Heart right ventricle (tissue), 16 donors: ENCODE results near the gene PCAT7. TPM values are rescaled to one million over a fixed set of nuclear protein-coding genes. Genes with fewer than 3 reads are reported as not detected.

ENCODE experiments used
- ATAC-seq, 8 donors: fragments of 200-7000 bp; cut with Tn5 transposase; one replicate each; pipeline ENCODE4 v1.9.1; 2020; ENCODE audit warnings: mild to moderate bottlenecking in 8 of 8, moderate library complexity in 8 of 8, moderate number of reproducible peaks in 1 of 8
- DNase-seq, 2 donors: peaks; one replicate each; pipeline ENCODE4 v3.0.0-alpha.2; 2020
- H3K27ac ChIP-seq, 10 donors: fragments of 200-600 bp; sonication (generic) in 2 of 10; one replicate each; pipeline versions ENCODE4 v1.5.0 to v1.8.0; 2020 to 2022; ENCODE audit warnings: mild to moderate bottlenecking in 3 of 10
- H3K27me3 ChIP-seq, 7 donors: fragments of 200-600 bp; one replicate each; pipeline ENCODE4 v1.8.0; 2021 to 2022; ENCODE audit warnings: mild to moderate bottlenecking in 2 of 7
- H3K36me3 ChIP-seq, 9 donors: fragments of 200-600 bp; sonication (generic) in 1 of 9; one replicate each; pipeline versions ENCODE4 v1.5.0 to v1.8.0; 2020 to 2022; ENCODE audit warnings: mild to moderate bottlenecking in 2 of 9
- H3K4me1 ChIP-seq, 9 donors: fragments of 200-600 bp; sonication (generic) in 1 of 9; one replicate each; pipeline versions ENCODE4 v1.5.0 to v1.8.0; 2020 to 2022; ENCODE audit warnings: mild to moderate bottlenecking in 4 of 9
- H3K4me3 ChIP-seq, 10 donors: fragments of 200-600 bp; sonication (generic) in 2 of 10; one replicate each; pipeline versions ENCODE4 v1.5.0 to v1.8.0; 2020 to 2022; ENCODE audit warnings: mild to moderate bottlenecking in 7 of 10, moderate library complexity in 2 of 10
- H3K9me3 ChIP-seq, 11 donors: fragments of 200-600 bp in 10 of 11; sonication (generic) in 2 of 11; one replicate each; pipeline versions ENCODE4 v1.5.0 to v1.8.0; 2013 to 2022; ENCODE audit warnings: mild to moderate bottlenecking in 2 of 11, control low read depth in 1 of 11, moderate library complexity in 1 of 11
- CTCF ChIP-seq, 9 donors: fragments of 200-600 bp; sonication (generic) in 2 of 9; IDR thresholded peaks; one replicate each; pipeline versions ENCODE4 v1.5.0 to v1.8.0; 2021 to 2022; ENCODE audit warnings: antibody characterized with exemption in 9 of 9, mild to moderate bottlenecking in 5 of 9, moderate library complexity in 1 of 9
- WGBS, 2 donors: extraction: QIAGEN DNeasy Blood & Tissue Kit; methylation state at CpG; one replicate each; pipeline ENCODE4 v1.1.7; 2013; ENCODE audit warnings: inconsistent platforms in 1 of 2; 5-methylcytosine and 5-hydroxymethylcytosine counted together
- intact Hi-C, 10 donors: fragments of 100-400 bp; cut with DNase I; formaldehyde crosslinking; loops; one replicate each; pipeline versions ENCODE4 v1.11.1 to v1.14.2; 2022
- polyA plus RNA-seq, 2 donors: library from polyadenylated mRNA; stranded (reverse); fragments of 200-250 nt; gene quantifications; one replicate each; pipeline ENCODE4 v1.2.3, GENCODE V29; 2013
- total RNA-seq, 10 donors: library from RNA; stranded (reverse); fragmentation: NEBNext Ultra II Directional in 3 of 10; extraction: Animal tissue kit (Norgen Biotek cat#: 25700) in 3 of 10; gene quantifications; one replicate each; pipeline versions ENCODE4 v1.2.1 to v1.2.4, GENCODE V29; 2021 to 2023
- donor health status: Arrhythmogenic right ventricular cardiomyopathy.
- donor health status: ischemic (EF 13 %, LVEDD 7.1; RV severe dilation, severe dysfunction).
- donor health status: healthy with polysubstance abuse.
- donor health status: DM: no; HTN: yes; CAD: no.
- donor health status: DM: no; HTN: no; CAD: no.
- donor health status: ischemic (EF 25% LVEDD 6.9; RV normal size, moderate dysfunction).
- donor health status: ischemic (EF 25% LVEDD 5.7; RV mildly dilated, moderate dysfunction).
- donor health status: healthy.
- donor health status: DM: yes; HTN: yes; CAD: no.
- donor health status: Ischemic cardiomyopathy.
- donor health status: ischemic (EF 35%, LVEDD 5.7; RV mildly dilated, moderate dysfunction).
- donor health status: nonischemic (EF 11% LVEDD 7.7; RV severe dilation, severe dysfunction).
- donor health status: DM: yes; HTN: yes; CAD: no.
- donor health status: PGD.
- donor health status: ischemic (EF 29% LVEDD 5.4; RV normal size, mild dysfunction).
- donor health status: nonischemic (EF 23%, LVEDD 6.1; RV moderate dilation, normal function).

PCAT7 gene
- total and polyA plus RNA-seq, 12 donors, result 0.13 TPM; not detected in 10

- Histone ChIP-seq H3K4me1 (no peaks in the 10 kb centered on the region), H3K27ac (no peak overlapping the region), H3K36me3 (no peaks in the 10 kb centered on the region), H3K9me3 (no peaks in the 10 kb centered on the region), H3K27me3 (peaks cover 0 to 4% (median 0%) of the 10 kb centered on the region in 7 donors), H3K4me3 (no peak overlapping the region)
- intact Hi-C loops, result no loop called here
- TF ChIP-seq CTCF (IDR thresholded peaks at IDR 0.05), result no peak
- DNase-seq (no peak), ATAC-seq (no peak)
- 74 to 76% methylated on average over 2 of the region's 2 CpGs for WGBS, 2 donors
Measured at GRCh38 chr9:94511955-94512265, 43.0 kb upstream of the PCAT7 start.

GRCh38 chr9:94514722-94515121 lies 40.2 kb upstream of the PCAT7 start:
- Histone ChIP-seq H3K4me3 (no peak overlapping the region), H3K27ac (no peak overlapping the region), H3K4me1 (no peaks in the 10 kb centered on the region), H3K36me3 (no peaks in the 10 kb centered on the region), H3K27me3 (peaks cover 0 to 4% (median 0%) of the 10 kb centered on the region in 7 donors), H3K9me3 (peaks cover 0 to 11% (median 0%) of the 10 kb centered on the region in 11 donors)
- 62 to 83% methylated on average over 3 of the region's 3 CpGs for WGBS, 2 donors
- no peak for ATAC-seq
- TF ChIP-seq CTCF (IDR thresholded peaks at IDR 0.05), result no peak
- intact Hi-C loops, result no loop called here
- DNase-seq, result no peak

- H3K36me3 ChIP-seq, result no peaks in the 10 kb centered on the region
- DNase-seq, result no peak
- no peak overlapping the region for H3K27ac ChIP-seq
- H3K4me1 ChIP-seq, result no peaks in the 10 kb centered on the region
- peaks cover 0 to 4% (median 0%) of the 10 kb centered on the region in 7 donors for H3K27me3 ChIP-seq
- H3K4me3 ChIP-seq, result no peak overlapping the region
- no peak for TF ChIP-seq CTCF (IDR thresholded peaks at IDR 0.05)
- peaks cover 0 to 15% (median 0%) of the 10 kb centered on the region in 11 donors for H3K9me3 ChIP-seq
- no peak for ATAC-seq
- WGBS, 2 donors, result 86 to 94% methylated on average over 4 of the region's 4 CpGs
- intact Hi-C loops, result no loop called here
Measured at GRCh38 chr9:94517254-94517653, 37.6 kb upstream of the PCAT7 start.

GRCh38 chr9:94525396-94526035 lies 29.4 kb upstream of the PCAT7 start:
- peaks cover 0 to 12% (median 0%) of the 10 kb centered on the region in 7 donors for H3K27me3 ChIP-seq
- H3K27ac ChIP-seq, result no peak overlapping the region
- peaks cover 0 to 3% (median 0%) of the 10 kb centered on the region in 11 donors for H3K9me3 ChIP-seq
- ATAC-seq, result no peak
- 92 to 94% methylated on average over 7 of the region's 7 CpGs for WGBS, 2 donors
- no peaks in the 10 kb centered on the region for H3K36me3 ChIP-seq
- intact Hi-C loops, result no loop called here
- H3K4me3 ChIP-seq, result no peak overlapping the region
- H3K4me1 ChIP-seq, result no peaks in the 10 kb centered on the region
- TF ChIP-seq CTCF (IDR thresholded peaks at IDR 0.05), result no peak
- no peak for DNase-seq
